NCI-H2107 treated with DMSO at 0.1 percent for 48 hours (cell line): Measurements from ENCODE around the gene CIDEC.
"Not testable (repeated sequence)": the region's sequence is repeated elsewhere in the genome, so short reads cannot be mapped to it uniquely, and the experiment has no call there.

Experiments used
- DNase-seq: peaks from one replicate; lab custom pipeline; 2025; ENCODE audit not compliant: unreplicated experiment; lab: John Stamatoyannopoulos, UW

The CIDEC gene

DNA sequence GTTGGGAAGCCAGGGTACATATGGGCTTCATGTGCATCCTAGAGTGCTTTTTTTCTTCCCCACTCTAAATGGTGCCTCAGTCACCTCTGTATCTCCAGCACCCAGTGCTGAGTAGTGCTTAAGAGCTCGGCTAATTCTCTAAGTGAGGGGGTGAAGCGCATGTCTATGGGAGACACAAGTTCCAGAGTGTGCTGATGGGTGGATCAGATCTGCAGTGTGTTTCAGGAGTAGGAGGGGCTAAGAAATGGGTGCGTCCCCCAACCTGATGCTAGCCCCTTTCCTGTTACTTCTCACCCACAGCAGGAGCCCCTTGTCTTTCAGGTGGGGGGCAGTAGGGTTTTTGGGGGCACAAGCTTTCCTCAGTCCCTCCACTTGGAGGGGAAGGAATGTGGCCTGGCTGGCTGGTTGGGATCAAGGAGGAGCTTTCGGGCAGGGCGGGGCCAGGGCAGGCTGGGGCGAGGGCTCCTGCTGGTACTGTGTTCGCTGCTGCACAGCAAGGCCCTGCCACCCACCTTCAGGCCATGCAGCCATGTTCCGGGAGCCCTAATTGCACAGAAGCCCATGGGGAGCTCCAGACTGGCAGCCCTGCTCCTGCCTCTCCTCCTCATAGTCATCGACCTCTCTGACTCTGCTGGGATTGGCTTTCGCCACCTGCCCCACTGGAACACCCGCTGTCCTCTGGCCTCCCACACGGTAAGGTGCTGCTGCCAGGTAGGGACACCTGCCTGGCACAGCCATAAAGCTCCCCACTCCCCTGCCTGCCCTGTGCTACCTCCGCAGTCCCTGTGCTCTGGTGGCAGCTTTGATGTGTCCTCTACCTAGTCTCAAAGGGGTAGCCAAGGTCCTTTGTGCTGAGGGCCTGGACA lies 22.6 kb upstream of the CIDEC start, which contains the start of gene IL17RE:
IL17RE (plus strand) TSS at position 477 of the 866 bp plus-strand sequence; CDS start at position 562, 85 bp downstream.
- DNase-seq: peak; percentile 20

- DNase-seq: no peak
Observed at GRCh38 chr3:9901967-9902366, 21.9 kb upstream of the CIDEC start.

DNA sequence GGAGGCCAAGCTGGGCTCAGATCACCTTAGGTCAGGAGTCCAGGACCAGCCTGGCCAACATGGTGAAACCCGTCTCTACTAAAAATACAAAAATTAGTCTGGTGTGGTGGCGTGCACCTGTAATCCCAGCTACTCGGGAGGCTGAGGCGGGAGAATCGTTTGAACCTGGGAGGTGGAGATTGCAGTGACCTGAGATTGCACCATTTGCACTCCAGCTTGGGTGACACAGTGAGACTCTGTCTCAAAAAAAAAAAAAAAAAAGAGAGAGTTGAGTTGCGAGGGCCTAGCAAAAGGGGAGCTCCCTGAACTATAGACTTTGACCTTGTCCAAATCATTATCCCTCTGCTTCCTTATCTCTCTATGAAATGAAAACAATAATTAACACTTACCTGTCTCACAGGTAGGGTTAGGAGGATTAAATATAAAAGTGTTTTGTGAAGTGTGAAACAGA lies 20.9 kb upstream of the CIDEC start:
- not testable (repeated sequence) for DNase-seq

- DNase-seq: no peak
Observed at GRCh38 chr3:9899289-9899791, 19.3 kb upstream of the CIDEC start.

- no peak for DNase-seq
Observed at GRCh38 chr3:9898467-9899241, 18.6 kb upstream of the CIDEC start.

GRCh38 chr3:9897408-9898372 lies 17.6 kb upstream of the CIDEC start:
- no peak for DNase-seq

GRCh38 chr3:9896755-9897407 lies 16.8 kb upstream of the CIDEC start:
- DNase-seq: not testable (repeated sequence)

DNA sequence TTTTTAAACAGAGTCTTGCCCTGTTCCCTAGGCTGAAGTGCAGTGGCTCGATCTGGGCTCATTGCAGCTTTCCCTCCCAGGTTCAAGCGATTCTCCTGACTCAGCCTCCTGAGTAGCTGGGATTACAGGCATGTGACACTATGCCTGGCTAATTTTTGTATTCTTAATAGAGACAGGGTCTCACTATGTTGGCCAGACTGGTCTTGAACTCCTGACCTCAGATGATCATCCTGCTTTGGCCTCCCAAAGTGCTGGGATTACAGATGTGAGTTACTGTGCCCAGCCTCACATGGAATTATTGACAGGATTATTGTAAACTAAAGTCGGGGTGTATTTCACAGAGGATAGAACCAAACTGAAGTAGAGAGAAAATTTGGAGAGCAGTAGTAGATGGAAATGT lies 15.7 kb upstream of the CIDEC start:
- not testable (repeated sequence) for DNase-seq

GRCh38 chr3:9893739-9894138 lies 13.7 kb upstream of the CIDEC start:
- DNase-seq: no peak

DNA sequence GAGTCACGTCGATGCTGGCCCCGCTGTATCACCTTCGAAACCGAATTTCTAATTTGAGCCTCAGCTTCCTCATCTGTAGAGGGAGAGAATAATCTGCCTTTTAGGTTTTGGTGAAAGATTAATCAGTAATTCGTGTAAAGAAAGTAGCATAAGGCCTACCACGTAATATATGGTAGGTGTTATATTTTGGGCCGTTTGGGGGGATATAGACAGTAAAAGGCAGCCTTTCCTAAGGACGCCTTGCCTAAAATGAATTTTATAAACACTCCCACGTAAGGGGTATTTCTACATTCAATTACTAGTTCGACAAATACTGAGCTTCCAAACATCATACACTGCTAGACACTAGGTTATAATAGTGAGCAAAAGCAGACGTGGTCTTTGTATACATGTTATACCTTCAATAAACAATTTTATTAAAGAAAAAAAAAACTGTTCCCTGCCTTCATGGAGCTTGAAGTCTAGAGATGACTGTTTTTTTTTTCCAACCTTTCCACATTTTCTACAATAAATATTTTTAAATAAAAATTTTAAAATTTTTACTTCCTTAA lies 11.1 kb upstream of the CIDEC start:
- no peak for DNase-seq

DNA sequence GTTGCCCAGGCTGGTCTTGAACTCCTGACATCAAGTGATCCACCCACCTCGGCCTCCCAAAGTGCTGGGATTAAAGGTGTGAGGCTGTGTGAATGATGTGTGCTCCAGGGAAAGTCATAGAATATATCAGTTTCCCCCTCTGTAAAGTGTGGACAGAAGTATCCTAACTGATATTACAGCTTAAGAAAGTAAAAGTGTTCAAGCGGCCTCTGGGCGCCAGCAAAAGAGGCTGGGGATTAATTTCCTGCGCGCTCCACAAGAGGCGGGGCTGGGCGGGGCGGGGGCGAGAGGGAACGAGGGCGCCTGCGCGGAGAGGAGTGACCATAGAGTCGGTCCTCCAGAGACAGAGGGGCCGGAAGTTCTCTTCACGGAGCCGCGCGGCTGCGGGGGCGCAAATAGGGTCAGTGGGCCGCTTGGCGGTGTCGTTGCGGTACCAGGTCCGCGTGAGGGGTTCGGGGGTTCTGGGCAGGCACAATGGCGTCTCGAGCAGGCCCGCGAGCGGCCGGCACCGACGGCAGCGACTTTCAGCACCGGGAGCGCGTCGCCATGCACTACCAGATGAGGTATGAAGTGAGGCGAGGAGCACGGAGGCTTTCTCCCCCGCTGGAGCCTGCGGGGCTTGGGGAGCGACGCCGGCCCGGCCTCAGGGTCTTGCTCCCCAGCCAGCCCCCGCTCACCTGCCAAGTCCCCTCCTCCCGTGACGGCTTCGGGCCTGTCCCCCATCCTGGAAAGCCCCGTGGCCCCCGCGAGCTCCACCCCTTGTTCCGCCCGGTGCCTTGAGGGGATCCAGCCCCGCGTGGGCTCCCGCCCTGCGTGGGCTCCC lies 10.4 kb upstream of the CIDEC start, which contains the start of gene JAGN1:
JAGN1 (plus strand) TSS at position 362 of the 823 bp plus-strand sequence; CDS start at position 475, 113 bp downstream.
- DNase-seq: peak; percentile 56

DNA sequence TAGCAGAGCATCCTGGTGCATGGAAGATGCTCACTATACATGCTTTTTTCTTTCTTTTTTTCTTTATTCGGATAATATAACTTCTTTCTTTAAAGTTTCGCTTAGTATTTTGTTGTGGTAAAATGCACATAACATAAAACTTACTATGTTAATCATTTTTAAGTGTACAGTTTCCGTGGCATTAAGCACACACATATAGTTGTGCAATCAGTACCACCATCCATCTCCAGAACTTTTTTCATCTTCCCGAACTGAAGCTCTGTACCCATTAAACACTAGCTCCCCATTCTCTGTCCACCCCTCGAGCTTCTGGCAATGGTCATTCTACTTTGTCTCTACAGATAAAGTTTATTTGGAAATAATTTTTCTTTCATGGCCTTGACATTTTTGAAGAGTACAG lies 9.4 kb upstream of the CIDEC start:
- DNase-seq: no peak

GRCh38 chr3:9888540-9888939 lies 8.5 kb upstream of the CIDEC start:
- no peak for DNase-seq

- no peak for DNase-seq
Observed at GRCh38 chr3:9887480-9887879, 7.4 kb upstream of the CIDEC start.

GRCh38 chr3:9886328-9886727 lies 6.3 kb upstream of the CIDEC start:
- DNase-seq: no peak

DNA sequence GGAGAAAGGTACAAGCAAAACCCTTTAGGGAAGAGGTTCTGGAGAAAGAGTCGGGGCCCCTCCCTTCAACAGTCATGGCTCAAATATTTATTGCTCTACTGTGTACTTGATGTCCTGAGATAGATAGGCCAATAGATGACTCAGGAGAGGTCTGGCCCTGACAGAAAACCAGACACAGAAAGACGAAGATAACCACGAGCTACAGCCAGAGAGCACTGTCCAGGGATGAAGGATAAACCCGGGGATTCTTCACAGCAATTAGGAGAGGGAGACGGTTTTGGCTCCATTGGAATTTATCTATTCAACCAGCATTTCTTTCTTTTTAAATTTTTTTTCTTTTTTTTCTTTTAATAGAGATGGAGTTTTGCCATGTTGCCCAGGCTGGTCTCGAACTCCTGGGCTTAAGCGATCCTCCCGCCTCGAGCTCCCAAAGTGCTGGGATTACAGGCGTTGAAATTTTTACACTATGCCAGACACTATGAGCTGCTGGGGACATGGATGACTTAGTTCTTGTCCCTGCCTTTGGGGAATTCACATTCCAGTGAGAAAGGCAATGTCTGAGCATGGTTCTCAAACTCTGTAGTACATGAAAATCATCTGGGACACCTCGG lies 4.6 kb upstream of the CIDEC start:
- no peak for DNase-seq

DNA sequence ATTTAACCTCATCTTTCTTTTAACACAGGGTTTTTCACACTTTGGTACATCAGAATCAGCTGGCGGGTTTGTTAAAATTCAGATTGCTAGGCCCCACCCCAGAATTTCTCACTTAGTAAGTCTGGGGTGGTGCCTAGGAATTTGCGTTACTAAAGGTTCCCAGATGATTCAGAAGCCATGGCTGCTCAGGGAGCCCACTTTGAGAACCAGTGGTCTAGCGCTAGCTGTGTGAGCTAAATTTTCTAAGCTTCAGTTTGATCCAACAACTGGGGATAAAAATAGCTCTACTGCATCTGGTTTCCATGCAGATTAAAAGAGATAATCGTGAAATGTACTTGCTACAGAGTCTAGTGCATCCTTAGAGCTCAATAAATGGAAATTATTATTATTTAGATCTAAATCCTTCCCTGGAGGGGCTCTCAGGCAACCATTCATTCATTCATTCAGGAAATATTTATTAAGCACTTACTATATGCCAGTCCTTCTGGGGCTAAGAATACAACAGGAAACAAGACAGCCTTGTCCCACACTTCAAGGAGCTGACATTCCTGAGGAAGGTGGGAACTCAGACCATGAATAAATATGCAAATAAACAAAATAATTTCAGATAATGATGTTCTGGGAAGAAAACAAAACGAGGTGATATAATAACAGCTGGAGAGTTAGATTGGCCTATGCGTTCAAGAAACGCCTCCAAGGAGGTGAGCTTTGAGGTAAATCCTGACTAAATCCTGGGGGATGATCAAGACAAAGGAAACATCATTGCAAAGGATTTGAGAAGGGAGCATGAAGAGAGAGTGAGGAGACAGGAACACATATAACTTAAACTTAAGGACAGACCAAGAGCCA lies 3.9 kb upstream of the CIDEC start:
- no peak for DNase-seq
